Glomerular endothelial cell (primary cell): ENCODE measurements around the gene CCR1. TPM values are rescaled to one million over a fixed set of nuclear protein-coding genes. Genes with fewer than 3 reads are reported as not detected.

ENCODE experiments used
- DNase-seq: peaks from one replicate; pipeline ENCODE4 v3.0.0-alpha.2; 2011; ENCODE audit warnings: low read depth, low spot score; ENCODE audit errors: extremely low read depth
- total RNA-seq: library from RNA; depleted of rRNA; stranded (reverse); fragments of >200 nt; gene quantifications from 2 replicates; pipeline ENCODE4 v1.2.3, GENCODE V29; 2015

Gene CCR1
- not detected in 2 replicates for total RNA-seq

- no peak for DNase-seq
These were observed at the start of gene CCR1 for GRCh38 chr3:46208167-46208704. Gene CCR1, minus strand, starts transcription at chr3:46208313. Its CDS starts 4,000 bp downstream, at chr3:46204313.

DNA sequence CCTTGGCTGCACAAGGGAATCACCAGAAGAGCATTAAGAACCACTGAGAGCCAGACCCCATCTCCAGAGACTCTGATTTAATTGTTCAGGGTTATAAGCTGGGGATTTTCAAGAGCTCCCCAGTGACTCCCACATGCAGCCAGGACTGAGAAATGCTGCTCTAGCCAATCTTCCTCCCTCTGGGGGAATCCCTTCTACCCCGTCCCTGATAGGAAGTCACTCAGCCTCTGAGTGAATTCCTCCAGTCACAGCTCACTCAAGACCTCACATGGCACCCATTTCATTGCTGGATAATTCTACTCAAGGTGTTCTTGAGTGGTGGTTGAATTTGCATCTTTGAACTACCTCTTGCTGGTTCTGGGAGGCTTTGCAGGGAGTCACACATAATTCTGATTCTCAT lies 44.9 kb upstream of the CCR1 start:
- no peak for DNase-seq

- no peak for DNase-seq
These were observed 37.0 kb upstream of the CCR1 start for GRCh38 chr3:46245146-46245545.

GRCh38 chr3:46243560-46243959 lies 35.4 kb upstream of the CCR1 start:
- DNase-seq, result no peak

DNA sequence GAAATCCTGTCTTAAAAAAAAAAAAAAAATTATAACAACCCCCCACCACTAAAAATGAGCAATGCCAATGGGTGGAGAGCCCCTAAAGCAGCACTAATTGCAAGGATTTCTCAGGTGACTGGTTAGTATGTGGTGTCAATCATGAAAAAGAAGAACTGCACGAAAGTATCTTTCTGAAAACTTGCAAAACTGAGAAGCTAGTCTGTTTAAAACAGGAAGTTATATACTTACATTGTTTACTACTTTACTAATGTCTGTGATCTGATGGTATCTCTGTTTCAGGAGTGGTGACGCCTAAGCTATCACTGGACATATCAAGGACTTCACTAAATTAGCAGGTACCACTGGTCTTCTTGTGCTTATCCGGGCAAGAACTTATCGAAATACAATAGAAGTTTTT lies 34.0 kb upstream of the CCR1 start, which contains the start of gene CCR3:
Gene CCR3, plus strand, starts transcription at position 341 of the 400 bp plus-strand sequence. CDS start 22,699 bp downstream, outside the sequence.
- DNase-seq, result no peak

DNA sequence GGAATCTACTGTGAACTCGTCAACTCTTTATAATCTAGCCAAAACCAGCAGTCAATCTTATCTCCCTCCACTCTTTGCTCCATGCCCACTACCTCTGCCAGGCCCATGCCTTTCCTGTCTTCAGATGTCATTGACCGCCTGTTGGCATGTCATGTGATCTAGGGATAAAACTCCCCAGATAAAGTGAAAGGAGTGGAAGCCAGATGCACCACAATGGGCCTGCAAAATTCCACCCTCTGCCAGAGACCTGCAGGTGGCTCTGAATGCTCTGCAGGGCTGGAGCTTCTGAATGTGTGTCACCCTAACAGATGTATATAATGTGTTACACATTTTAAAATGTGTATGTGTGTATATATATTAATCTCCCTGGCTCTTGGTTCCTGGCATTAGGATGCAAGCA lies 31.8 kb upstream of the CCR1 start:
- no peak for DNase-seq

DNA sequence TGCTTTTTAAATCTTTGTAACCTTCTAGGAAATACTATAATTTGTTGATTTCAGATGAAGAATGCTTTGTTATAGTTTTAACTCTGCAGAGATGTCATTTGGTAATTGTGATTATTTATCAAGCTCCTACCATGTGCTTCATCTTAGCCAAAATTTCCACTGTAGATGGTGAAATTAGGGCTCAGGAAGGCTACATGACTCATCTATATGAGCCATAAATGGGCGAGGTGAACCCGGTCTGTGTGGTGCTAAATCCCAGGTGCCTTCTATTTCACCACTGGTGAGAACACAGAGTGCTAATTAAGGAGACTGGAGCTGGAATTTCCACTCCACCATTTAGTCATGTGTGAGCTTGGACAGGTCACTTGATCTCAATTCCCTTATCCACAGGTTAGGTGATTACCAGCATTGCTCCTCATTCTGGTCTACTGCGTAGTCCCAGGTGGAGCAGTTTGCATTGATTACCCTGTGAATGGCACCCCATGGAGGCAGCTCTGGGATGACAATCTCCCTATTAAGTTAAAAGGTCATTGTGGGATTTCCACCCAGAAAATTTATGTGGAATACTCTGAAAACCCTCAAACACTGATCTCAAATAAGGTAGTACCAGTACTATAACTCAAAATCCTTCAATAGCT lies 31.3 kb upstream of the CCR1 start:
- DNase-seq, result no peak

DNA sequence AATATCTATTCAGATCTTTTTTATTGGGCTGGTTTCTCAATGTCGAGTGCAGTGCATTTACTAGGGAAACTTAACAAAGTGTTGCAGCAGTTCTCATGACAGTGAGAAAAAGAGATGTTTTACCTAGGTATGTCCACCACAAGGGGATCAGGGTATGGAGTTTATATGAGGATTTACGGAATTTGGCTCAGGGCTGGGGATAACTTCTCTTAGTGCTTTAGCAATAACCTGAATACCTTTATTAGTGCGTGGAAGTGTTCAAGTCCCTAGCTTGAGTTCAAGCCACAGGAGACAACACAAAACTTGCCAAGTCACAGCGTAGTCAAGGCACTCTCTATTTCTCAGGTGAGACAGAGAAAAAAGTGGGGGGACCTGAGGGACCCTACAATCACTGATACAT lies 30.3 kb upstream of the CCR1 start:
- DNase-seq, result no peak

GRCh38 chr3:46236294-46237054 lies 28.4 kb upstream of the CCR1 start:
- DNase-seq, result no peak

DNA sequence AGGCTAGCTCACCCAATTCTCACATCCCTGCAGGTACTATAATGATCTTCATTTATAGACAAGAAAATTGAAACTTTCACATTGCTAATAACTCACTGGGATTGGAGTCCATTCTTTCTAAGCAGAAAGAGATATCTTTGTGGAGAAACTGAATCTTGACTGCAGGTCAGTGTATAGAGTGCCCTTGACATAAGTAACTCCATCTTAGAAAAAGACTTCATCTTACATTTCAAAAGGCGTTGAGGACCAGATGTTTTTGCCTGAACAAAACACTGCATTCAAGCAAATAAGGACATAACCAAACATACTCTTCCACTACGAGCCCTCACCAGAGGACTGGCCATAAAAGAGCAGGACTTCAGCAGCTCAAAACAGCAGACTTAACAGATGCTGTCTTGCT lies 27.3 kb upstream of the CCR1 start:
- no peak for DNase-seq

GRCh38 chr3:46233194-46233593 lies 25.1 kb upstream of the CCR1 start:
- DNase-seq, result no peak

DNA sequence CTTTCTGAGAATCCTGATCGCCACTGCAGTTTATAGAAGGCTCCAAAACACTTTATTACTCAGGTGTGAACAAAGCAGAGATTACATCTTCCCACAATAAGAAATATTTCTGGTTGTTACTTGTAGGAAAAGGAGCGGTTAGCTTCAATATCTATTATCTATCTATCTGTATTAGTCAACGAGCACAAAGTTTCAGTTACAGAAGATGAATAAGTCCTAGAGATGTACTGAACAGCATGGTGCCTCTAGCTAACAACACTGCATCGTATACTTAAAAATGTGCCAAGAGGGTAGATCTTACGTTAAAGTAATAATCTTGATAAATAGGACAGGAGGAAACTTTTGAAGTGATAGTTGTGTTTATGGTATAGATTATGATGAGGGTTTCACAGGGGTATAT lies 23.2 kb upstream of the CCR1 start:
- no peak for DNase-seq

GRCh38 chr3:46228260-46229242 lies 20.4 kb upstream of the CCR1 start:
- no peak for DNase-seq

DNA sequence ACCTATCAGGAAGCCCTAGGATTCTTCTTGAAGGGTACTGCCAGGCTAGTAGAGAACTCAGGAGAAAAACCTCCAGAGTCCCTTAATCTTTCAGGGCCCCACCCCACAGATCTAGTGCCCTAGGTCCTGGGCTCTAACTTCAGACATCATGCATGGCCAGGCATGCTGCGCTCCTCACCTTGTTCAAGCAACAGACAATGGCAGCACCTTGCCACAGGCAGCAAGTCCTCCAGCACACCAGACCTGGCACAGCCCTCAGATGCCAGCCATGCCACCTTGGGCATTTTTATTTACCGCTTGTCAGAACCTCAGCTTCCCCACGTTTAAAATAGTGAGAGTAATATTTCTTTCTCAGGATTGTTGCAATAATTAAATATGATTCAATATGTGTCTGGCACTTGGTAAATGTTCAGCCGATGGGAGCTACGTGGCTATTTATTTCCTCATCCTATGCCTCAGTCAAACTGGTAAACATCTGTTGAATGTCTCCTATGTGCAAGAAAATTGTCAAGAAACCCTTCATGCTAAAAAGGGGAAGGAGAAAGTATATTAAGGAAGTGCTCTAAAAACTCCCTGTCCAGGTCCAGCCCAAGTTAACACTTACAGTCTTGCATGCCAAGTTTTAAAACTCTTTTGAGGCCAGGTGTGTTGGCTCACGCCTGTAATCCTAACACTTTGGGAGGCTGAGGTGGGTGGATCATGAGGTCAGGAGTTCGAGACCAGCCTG lies 14.5 kb upstream of the CCR1 start:
- no peak for DNase-seq

DNA sequence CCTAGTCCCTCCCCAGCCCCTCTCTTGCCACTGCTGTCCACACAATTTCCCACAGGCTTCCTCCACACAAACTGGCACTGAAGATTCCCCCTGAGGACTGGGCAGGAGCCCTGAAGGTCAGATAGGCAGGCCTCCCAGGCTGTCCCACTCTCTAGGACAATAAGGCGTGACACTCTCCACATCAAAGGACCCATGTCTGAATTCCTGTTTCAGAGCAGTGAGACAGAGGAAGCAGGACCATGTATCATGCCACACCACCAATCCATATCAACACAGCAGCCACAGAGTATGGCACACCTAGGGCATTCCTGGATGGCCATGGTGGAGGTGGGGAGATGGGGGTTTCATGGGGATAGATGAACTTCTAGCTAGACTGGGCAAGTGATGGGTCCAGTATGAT lies 13.8 kb upstream of the CCR1 start:
- DNase-seq, result no peak

DNA sequence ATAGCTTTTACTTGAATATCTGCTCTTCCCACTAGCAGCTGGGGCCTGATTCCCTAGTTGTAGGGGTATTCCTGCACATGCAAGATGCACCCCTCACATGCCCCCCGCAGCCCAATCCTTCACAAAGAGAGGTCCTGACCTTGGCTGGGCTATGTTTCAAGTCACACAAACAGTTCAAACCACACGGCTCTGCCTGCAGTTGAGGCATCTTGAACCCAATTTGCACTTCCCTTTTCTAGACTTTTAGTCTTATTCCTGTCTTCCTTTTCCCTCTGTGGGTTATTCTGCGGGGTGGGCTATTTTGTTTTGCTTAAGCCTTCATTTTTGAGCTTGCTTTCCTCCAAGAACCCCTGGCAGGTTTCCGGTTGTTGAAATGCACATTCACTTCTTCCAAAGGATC lies 13.3 kb upstream of the CCR1 start:
- DNase-seq, result no peak

DNA sequence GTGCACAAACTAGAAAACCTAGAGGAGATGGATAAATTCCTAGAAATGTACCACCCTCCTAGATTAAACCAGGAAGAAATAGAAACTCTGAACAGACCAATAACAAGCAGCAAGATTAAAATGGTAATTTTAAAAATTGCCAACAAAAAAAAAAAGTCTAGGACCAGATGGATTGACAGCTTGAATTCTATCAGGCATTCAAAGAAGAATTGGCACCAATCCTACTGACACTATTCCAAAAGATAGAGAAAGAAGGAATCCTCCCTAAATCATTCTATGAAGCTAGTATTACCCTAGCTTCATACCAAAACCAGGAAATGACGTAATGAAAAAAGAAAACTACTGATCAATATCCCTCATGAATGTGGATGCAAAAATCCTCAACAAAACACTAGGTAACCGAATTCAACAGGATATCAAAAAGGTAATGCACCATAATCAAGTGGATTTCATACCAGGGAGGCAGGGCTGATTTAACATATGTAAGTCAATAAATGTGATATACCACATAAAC lies 10.1 kb upstream of the CCR1 start:
- no peak for DNase-seq

GRCh38 chr3:46215810-46216414 lies 7.8 kb upstream of the CCR1 start:
- no peak for DNase-seq

DNA sequence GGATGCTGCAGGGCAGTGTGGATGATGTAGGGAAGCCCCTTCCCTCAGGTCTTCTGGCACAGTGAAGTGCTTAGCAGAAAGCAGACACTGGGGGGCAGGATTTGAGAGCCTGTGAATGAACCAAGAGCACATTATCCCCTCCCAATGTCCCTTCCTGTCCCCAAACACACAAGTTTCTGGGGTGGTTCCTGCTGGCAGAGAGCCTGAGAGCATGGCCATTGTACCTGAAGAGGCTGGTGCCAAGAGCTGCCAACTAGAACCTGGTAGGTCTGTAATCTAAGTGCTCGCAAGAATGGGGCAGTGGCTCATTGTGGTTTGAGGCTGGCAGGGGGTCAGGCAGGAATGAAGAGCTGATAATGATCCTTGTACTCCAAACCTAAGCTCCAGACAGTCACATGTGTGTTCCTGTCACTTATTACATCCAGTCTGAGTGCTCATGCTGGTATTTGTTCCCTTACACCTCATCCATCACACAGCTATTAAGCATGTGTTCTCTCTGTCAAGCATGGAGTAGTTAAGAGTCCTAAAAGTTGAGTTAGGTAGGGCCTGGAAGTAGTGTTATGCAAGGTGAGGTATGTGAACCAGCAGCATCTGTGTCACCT lies 6.7 kb upstream of the CCR1 start:
- no peak for DNase-seq
